ENCODE data around the gene SMOC1.

SMOC1 gene
- total RNA-seq: 0.04 to 0.77 (median 0.05) reads per million in 3 experiments

GRCh38 chr14:69879175-69880043 is at the start of gene SMOC1:
SMOC1 (plus strand) TSS chr14:69879416; CDS start chr14:69879679, 263 bp downstream.
- DNase-seq: no peak

GRCh38 chr14:69838881-69839416 is 40.3 kb upstream of the SMOC1 start:
- DNase-seq: no peak

- no peak for DNase-seq
Observed at GRCh38 chr14:69839661-69840060, 39.6 kb upstream of the SMOC1 start.

GRCh38 chr14:69841656-69842055 is 37.6 kb upstream of the SMOC1 start:
- no peak for DNase-seq

- DNase-seq: no peak
Observed at GRCh38 chr14:69842686-69843420, 36.4 kb upstream of the SMOC1 start.

GRCh38 chr14:69844171-69844570 is 35.0 kb upstream of the SMOC1 start:
- DNase-seq: no peak

GRCh38 chr14:69845050-69845581 is 34.1 kb upstream of the SMOC1 start:
- DNase-seq: no peak

GRCh38 chr14:69845787-69846186 is 33.4 kb upstream of the SMOC1 start:
- no peak for DNase-seq

- DNase-seq: no peak
Observed at GRCh38 chr14:69848156-69848555, 31.1 kb upstream of the SMOC1 start.

- no peak for DNase-seq
Observed at GRCh38 chr14:69848903-69849391, 30.3 kb upstream of the SMOC1 start.

- no peak for DNase-seq
Observed at GRCh38 chr14:69850086-69850735, 29.0 kb upstream of the SMOC1 start.

- DNase-seq: no peak
Observed at GRCh38 chr14:69850736-69851112, 28.5 kb upstream of the SMOC1 start.

GRCh38 chr14:69852531-69853321 is 26.5 kb upstream of the SMOC1 start:
- DNase-seq: no peak

- no peak for DNase-seq
Observed at GRCh38 chr14:69853774-69854173, 25.4 kb upstream of the SMOC1 start.

- no peak for DNase-seq
Observed at GRCh38 chr14:69854598-69854997, 24.6 kb upstream of the SMOC1 start.

- DNase-seq: no peak
Observed at GRCh38 chr14:69855180-69855832, 23.9 kb upstream of the SMOC1 start.

- DNase-seq: no peak
Observed at GRCh38 chr14:69858801-69859200, 20.4 kb upstream of the SMOC1 start.

- DNase-seq: no peak
Observed at GRCh38 chr14:69859591-69859990, 19.6 kb upstream of the SMOC1 start.

GRCh38 chr14:69860221-69860620 is 19.0 kb upstream of the SMOC1 start:
- DNase-seq: no peak

- DNase-seq: no peak
Observed at GRCh38 chr14:69861025-69861569, 18.1 kb upstream of the SMOC1 start.

GRCh38 chr14:69863083-69863482 is 16.1 kb upstream of the SMOC1 start:
- DNase-seq: no peak
